COLO668 (cell line): ENCODE data around the gene CEP131.

Experiments
- DNase-seq: peaks from one replicate; lab custom pipeline; 2025; ENCODE audit not compliant: unreplicated experiment; lab: John Stamatoyannopoulos, UW

The CEP131 gene

GRCh38 chr17:81203136-81203535 lies 19.6 kb downstream of the CEP131 start:
- DNase-seq, result no peak

GRCh38 chr17:81202318-81202717 lies 20.4 kb downstream of the CEP131 start:
- no peak for DNase-seq

- DNase-seq, result peak; percentile 11
Measured at GRCh38 chr17:81200695-81201580, 21.8 kb downstream of the CEP131 start.

- DNase-seq, result no peak
Measured at GRCh38 chr17:81200201-81200600, 22.6 kb downstream of the CEP131 start.

- no peak for DNase-seq
Measured at GRCh38 chr17:81199482-81199830, 23.3 kb downstream of the CEP131 start.

- no peak for DNase-seq
Measured at GRCh38 chr17:81198826-81199481, 23.8 kb downstream of the CEP131 start.

GRCh38 chr17:81197831-81198490 lies 24.8 kb downstream of the CEP131 start:
- DNase-seq, result no peak

GRCh38 chr17:81197409-81197795 lies 25.4 kb downstream of the CEP131 start:
- no peak for DNase-seq

GRCh38 chr17:81196505-81197408 lies 26.0 kb downstream of the CEP131 start:
- no peak for DNase-seq

GRCh38 chr17:81195941-81196495 lies 26.7 kb downstream of the CEP131 start:
- DNase-seq, result no peak

- DNase-seq, result no peak
Measured at GRCh38 chr17:81194941-81195901, 27.5 kb downstream of the CEP131 start.

GRCh38 chr17:81194225-81194760 lies 28.5 kb downstream of the CEP131 start:
- no peak for DNase-seq

- no peak for DNase-seq
Measured at GRCh38 chr17:81193470-81194224, 29.1 kb downstream of the CEP131 start.

GRCh38 chr17:81193051-81193410 lies 29.7 kb downstream of the CEP131 start:
- DNase-seq, result no peak

GRCh38 chr17:81192386-81193050 lies 30.2 kb downstream of the CEP131 start:
- DNase-seq, result no peak

GRCh38 chr17:81191646-81192045 lies 31.1 kb downstream of the CEP131 start:
- DNase-seq, result no peak

- no peak for DNase-seq
Measured at GRCh38 chr17:81191116-81191515, 31.6 kb downstream of the CEP131 start.

GRCh38 chr17:81190591-81190990 lies 32.2 kb downstream of the CEP131 start:
- DNase-seq, result no peak
